ENCODE measurements around the gene ITGB4.

The ITGB4 gene

DNA sequence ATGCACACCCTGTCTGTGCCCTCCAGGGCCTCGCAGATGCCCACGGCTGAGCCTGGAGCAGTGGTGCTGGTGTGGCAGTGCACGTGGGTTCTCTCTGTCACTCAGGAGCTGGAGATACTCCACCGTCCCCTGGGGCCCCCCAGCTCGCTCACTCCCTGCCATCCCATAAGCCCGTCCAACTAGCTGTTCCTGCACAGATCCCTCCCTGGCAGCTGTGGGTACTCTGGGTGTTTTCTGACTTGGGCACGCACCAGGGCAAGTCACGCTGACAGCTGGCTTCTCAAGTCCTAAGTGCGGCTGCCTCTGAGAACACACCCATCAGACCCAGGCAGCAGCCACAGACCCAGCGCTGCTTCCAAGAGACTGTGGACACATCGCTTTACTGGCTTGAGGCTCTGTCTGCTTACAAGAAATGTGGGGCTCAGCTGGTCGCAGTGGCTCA is 25.4 kb upstream of the ITGB4 start:
- DNase-seq (ENCODE audit: low read depth): no peak
- TF ChIP-seq, protein P1, sequence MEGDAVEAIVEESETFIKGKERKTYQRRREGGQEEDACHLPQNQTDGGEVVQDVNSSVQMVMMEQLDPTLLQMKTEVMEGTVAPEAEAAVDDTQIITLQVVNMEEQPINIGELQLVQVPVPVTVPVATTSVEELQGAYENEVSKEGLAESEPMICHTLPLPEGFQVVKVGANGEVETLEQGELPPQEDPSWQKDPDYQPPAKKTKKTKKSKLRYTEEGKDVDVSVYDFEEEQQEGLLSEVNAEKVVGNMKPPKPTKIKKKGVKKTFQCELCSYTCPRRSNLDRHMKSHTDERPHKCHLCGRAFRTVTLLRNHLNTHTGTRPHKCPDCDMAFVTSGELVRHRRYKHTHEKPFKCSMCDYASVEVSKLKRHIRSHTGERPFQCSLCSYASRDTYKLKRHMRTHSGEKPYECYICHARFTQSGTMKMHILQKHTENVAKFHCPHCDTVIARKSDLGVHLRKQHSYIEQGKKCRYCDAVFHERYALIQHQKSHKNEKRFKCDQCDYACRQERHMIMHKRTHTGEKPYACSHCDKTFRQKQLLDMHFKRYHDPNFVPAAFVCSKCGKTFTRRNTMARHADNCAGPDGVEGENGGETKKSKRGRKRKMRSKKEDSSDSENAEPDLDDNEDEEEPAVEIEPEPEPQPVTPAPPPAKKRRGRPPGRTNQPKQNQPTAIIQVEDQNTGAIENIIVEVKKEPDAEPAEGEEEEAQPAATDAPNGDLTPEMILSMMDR (IDR thresholded peaks at IDR 0.05; ENCODE audit: insufficient read depth, low read depth, low read length, missing control alignments): no peak
- H3K4me3 ChIP-seq (ENCODE audit: low read depth, low read length): no peak overlapping the region

DNA sequence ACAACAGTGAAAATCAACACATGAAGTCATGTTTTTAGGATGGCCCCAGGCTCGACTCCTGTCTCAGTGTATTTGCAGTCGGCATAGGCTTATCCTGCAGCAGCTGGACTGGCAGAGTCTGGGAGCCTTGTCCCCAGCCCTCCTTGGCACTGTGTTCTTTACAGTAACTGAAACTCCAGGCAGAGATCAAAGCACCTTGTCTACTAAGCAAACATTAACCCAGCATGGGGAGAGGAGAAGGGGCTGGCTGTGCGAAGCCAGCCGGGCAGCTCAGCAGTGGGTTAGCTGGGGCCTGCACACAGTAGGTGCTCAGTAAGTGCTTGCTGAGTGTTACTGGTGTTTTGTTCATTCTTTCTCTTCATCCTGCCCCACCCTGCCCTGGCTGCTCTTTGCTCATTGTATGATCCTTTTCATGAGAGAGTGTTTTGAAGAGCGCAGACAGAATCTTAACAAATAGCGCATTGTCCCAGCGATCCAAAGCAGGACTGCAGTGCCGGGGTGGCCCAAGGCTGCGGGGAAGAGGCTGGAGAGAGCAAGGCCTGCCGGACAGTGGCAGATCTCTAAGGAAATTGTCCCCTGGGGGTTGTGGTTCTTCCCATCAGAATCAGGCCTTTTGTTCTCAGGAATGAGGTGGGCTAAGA is 23.5 kb upstream of the ITGB4 start:
- TF ChIP-seq, protein P1 (IDR thresholded peaks at IDR 0.05; ENCODE audit: insufficient read depth, low read depth, low read length, missing control alignments): no peak
- H3K4me3 ChIP-seq (ENCODE audit: low read depth, low read length): no peak overlapping the region
- DNase-seq (ENCODE audit: low read depth): no peak

DNA sequence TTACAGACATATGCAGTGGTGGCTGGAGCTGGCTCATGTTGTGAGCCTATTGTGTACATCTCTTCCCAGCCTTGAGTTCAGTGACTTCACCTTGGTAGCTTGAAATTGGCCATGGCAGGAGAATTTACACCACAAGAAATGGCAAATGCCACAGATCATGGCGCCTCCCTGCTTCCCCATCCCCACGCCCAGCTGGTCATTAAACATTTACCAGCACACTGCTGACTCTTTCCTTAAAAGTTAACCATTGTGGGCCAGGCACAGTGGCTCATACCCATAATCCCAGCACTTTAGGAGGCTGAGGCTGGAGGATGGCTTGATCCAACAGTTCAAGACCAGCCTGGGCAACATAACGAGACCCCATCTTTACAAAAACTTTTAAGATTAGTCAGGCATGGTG is 22.6 kb upstream of the ITGB4 start:
- no peak for DNase-seq (ENCODE audit: low read depth)
- no peak overlapping the region for H3K4me3 ChIP-seq (ENCODE audit: low read depth, low read length)
- TF ChIP-seq, protein P1 (IDR thresholded peaks at IDR 0.05; ENCODE audit: insufficient read depth, low read depth, low read length, missing control alignments): no peak

DNA sequence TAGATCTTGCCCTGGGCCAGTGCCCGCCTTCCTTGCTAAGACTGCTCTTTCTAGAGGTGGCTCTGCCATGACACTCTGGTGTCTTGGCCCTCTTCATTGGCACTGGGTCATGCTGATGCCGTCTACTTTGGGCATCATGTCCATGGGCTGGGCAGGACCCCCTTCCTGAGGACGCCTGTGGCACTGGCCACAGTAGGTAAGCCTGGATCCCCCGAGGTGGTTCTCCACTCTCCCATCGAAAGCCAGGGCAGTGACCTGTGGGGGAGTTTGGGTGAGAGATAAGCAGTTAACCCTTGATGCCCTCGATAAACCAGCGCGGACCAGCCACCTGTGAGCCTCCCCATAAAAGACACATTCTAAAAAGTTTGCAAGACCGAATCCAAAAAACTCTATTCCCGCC is 20.0 kb upstream of the ITGB4 start:
- H3K4me3 ChIP-seq (ENCODE audit: low read depth, low read length): no peak overlapping the region
- TF ChIP-seq, protein P1 (IDR thresholded peaks at IDR 0.05; ENCODE audit: insufficient read depth, low read depth, low read length, missing control alignments): no peak
- no peak for DNase-seq (ENCODE audit: low read depth)

DNA sequence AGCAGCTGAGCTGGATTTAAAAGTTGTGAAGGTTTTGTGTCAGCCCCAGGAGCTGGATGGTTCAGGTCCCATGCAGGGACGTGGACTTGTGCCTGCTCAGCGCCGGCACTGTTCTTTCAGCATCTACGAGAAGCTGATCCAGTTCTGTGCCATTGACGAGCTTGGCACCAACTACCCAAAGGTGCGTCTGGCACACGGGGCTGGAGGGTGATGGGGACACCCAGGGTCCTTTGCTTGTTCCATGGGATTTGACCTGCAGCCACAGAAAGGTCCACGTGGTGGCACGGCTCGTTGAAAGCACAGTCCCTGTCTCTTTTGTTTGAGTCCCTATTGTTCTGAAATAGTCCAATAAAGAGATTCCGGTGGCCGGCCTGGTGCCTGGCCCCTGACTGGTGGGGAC is 18.1 kb upstream of the ITGB4 start:
- TF ChIP-seq, protein P1 (IDR thresholded peaks at IDR 0.05; ENCODE audit: insufficient read depth, low read depth, low read length, missing control alignments): no peak
- no peak overlapping the region for H3K4me3 ChIP-seq (ENCODE audit: low read depth, low read length)
- DNase-seq (ENCODE audit: low read depth): no peak

DNA sequence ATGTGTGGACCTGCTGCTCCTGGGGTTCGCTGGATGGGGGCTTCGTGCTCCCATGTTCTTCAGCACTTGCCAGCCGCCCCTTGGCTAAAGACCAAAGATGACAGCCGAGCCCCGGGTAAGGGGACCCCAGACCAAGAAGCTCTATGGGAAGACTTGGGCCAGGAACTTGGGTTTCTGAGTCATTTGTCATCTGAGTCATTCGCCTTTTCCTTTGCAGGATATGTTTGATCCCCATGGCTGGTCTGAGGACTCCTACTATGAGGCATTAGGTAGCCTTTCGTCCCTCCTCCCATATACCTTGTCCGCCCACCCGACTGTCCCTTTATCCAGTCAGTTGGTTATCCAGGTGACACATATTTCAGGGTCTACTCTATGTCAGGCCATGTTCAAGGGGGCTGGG is 17.7 kb upstream of the ITGB4 start:
- H3K4me3 ChIP-seq (ENCODE audit: low read depth, low read length): no peak overlapping the region
- TF ChIP-seq, protein P1 (IDR thresholded peaks at IDR 0.05; ENCODE audit: insufficient read depth, low read depth, low read length, missing control alignments): no peak
- DNase-seq (ENCODE audit: low read depth): no peak
